CD4-positive, alpha-beta T cell treated with Interleukin-21 for 1 hour (primary cell): ENCODE measurements around the gene LRRC74B.
"Not testable (repeated sequence)": the region's sequence is repeated elsewhere in the genome, so short reads cannot be mapped to it uniquely, and the experiment has no call there.

Experiments used
- DNase-seq: peaks from one replicate; pipeline ENCODE4 v3.0.0-alpha.2; 2020

The LRRC74B gene

GRCh38 chr22:21054714-21055563 lies 9.2 kb downstream of the LRRC74B start:
- DNase-seq = no peak

GRCh38 chr22:21055564-21055834 lies 9.8 kb downstream of the LRRC74B start:
- no peak for DNase-seq

- DNase-seq = no peak
These were observed 10.2 kb downstream of the LRRC74B start for GRCh38 chr22:21055880-21056319.

GRCh38 chr22:21060363-21060762 lies 14.6 kb downstream of the LRRC74B start:
- not testable (repeated sequence) for DNase-seq

GRCh38 chr22:21061660-21062321 lies 16.0 kb downstream of the LRRC74B start:
- DNase-seq = not testable (repeated sequence)

- not testable (repeated sequence) for DNase-seq
These were observed 18.7 kb downstream of the LRRC74B start for GRCh38 chr22:21064425-21064824.

GRCh38 chr22:21064917-21065864 lies 19.4 kb downstream of the LRRC74B start:
- DNase-seq = no peak

- DNase-seq = no peak
These were observed 21.5 kb downstream of the LRRC74B start for GRCh38 chr22:21067075-21067900.

GRCh38 chr22:21067901-21068680 lies 22.3 kb downstream of the LRRC74B start:
- DNase-seq = no peak

- DNase-seq = no peak
These were observed 23.0 kb downstream of the LRRC74B start for GRCh38 chr22:21068681-21069276.

- DNase-seq = no peak
These were observed 23.6 kb downstream of the LRRC74B start for GRCh38 chr22:21069375-21069774.

GRCh38 chr22:21070690-21071615 lies 25.2 kb downstream of the LRRC74B start:
- DNase-seq = no peak

- DNase-seq = not testable (repeated sequence)
These were observed 26.1 kb downstream of the LRRC74B start for GRCh38 chr22:21071796-21072195.

GRCh38 chr22:21073023-21073422 lies 27.3 kb downstream of the LRRC74B start:
- no peak for DNase-seq

GRCh38 chr22:21073482-21073881 lies 27.7 kb downstream of the LRRC74B start:
- DNase-seq = no peak

GRCh38 chr22:21074102-21074715 lies 28.5 kb downstream of the LRRC74B start:
- DNase-seq = no peak

- no peak for DNase-seq
These were observed 29.9 kb downstream of the LRRC74B start for GRCh38 chr22:21075516-21076138.

GRCh38 chr22:21076912-21077625 lies 31.3 kb downstream of the LRRC74B start:
- DNase-seq = no peak
